CD14-positive monocyte (primary cell): ENCODE results near the gene COQ2. TPM values are rescaled to one million over a fixed set of nuclear protein-coding genes. Genes with fewer than 3 reads are reported as not detected.
A peak's percentile ranks its signal among the peaks of the same experiment; 100 is the strongest.

Experiments used
- DNase-seq, 3 donors: peaks; one replicate each; pipeline ENCODE4 v3.0.0-alpha.2; 2011 to 2022
- H2AFZ ChIP-seq: 2 replicates; pipeline ENCODE4 v1.6.0; 2012; ENCODE audit warnings: mild to moderate bottlenecking, low read depth, low read length, inconsistent platforms; ENCODE audit not compliant: insufficient read depth, poor library complexity, severe bottlenecking
- H3K27ac ChIP-seq, 2 donors: 1 replicate in 1 of 2; 2 replicates in 1 of 2; pipeline ENCODE4 v1.5.1; 2012 to 2013; ENCODE audit warnings: low read length in 2 of 2, control low read depth in 1 of 2, inconsistent platforms in 1 of 2, low read depth in 1 of 2, mild to moderate bottlenecking in 1 of 2
- H3K27me3 ChIP-seq, 2 donors: one replicate each; pipeline versions ENCODE4 v1.6.0 to v1.6.1; 2011 to 2013; ENCODE audit warnings: low read length in 2 of 2; ENCODE audit not compliant: control insufficient read depth in 2 of 2, insufficient read depth in 2 of 2
- H3K36me3 ChIP-seq, 2 donors: replicated peaks in 1 of 2; 1 replicate in 1 of 2; 2 replicates in 1 of 2; pipeline versions ENCODE4 v1.5.1 to v1.6.1; 2012 to 2013; ENCODE audit warnings: low read length in 2 of 2, control low read depth in 1 of 2, inconsistent platforms in 1 of 2, mild to moderate bottlenecking in 1 of 2; ENCODE audit not compliant: insufficient read depth in 2 of 2, control insufficient read depth in 1 of 2
- H3K4me1 ChIP-seq, 2 donors: 1 replicate in 1 of 2; 2 replicates in 1 of 2; pipeline versions ENCODE4 v1.5.1 to v1.6.1; 2012 to 2013; ENCODE audit warnings: low read length in 2 of 2, control low read depth in 1 of 2, inconsistent platforms in 1 of 2, mild to moderate bottlenecking in 1 of 2, moderate library complexity in 1 of 2; ENCODE audit not compliant: insufficient read depth in 2 of 2, control insufficient read depth in 1 of 2
- H3K4me2 ChIP-seq: replicated peaks from 2 replicates; pipeline ENCODE3; 2012; ENCODE audit warnings: low read length, moderate library complexity, mild to moderate bottlenecking; ENCODE audit not compliant: poor library complexity, severe bottlenecking; ENCODE audit errors: extremely low read depth
- H3K4me3 ChIP-seq, 3 experiments: fragments of 200-600 bp in 1 of 3; sonication (generic) in 1 of 3; replicated peaks in 1 of 3; 1 replicate in 2 of 3; 2 replicates in 1 of 3; pipeline ENCODE4 v1.5.1; 2011 to 2013; ENCODE audit warnings: low read length in 3 of 3, mild to moderate bottlenecking in 3 of 3, control low read depth in 2 of 3, low read depth in 2 of 3, inconsistent platforms in 1 of 3, moderate library complexity in 1 of 3
- H3K79me2 ChIP-seq: 2 replicates; pipeline ENCODE4 v1.6.0; 2012; ENCODE audit warnings: mild to moderate bottlenecking, control low read depth, inconsistent platforms, low read length, moderate library complexity; ENCODE audit not compliant: insufficient read depth
- H3K9ac ChIP-seq: 2 replicates; pipeline ENCODE4 v1.6.0; 2017; ENCODE audit warnings: low read length, mild to moderate bottlenecking; ENCODE audit not compliant: insufficient read depth, poor library complexity, severe bottlenecking
- H3K9me3 ChIP-seq, 2 donors: replicated peaks in 1 of 2; 1 replicate in 1 of 2; 2 replicates in 1 of 2; pipeline versions ENCODE4 v1.5.1 to v1.6.1; 2012 to 2013; ENCODE audit warnings: low read length in 2 of 2, control low read depth in 1 of 2; ENCODE audit not compliant: control insufficient read depth in 1 of 2, insufficient read depth in 1 of 2
- H4K20me1 ChIP-seq: 2 replicates; pipeline ENCODE4 v1.6.0; 2012; ENCODE audit warnings: mild to moderate bottlenecking, low read length, control low read depth, moderate library complexity; ENCODE audit not compliant: insufficient read depth
- H3K27ac Mint-ChIP-seq, 7 donors: one replicate each; pipeline ENCODE4 v1.8.0; 2020; ENCODE audit warnings: mild to moderate bottlenecking in 7 of 7, mixed read lengths in 7 of 7, moderate library complexity in 6 of 7, inconsistent platforms in 2 of 7
- H3K27me3 Mint-ChIP-seq, 3 donors: one replicate each; pipeline ENCODE4 v1.8.0; 2021 to 2022; ENCODE audit warnings: low read depth in 3 of 3, mild to moderate bottlenecking in 3 of 3, mixed read lengths in 3 of 3, moderate library complexity in 3 of 3, inconsistent platforms in 1 of 3
- H3K36me3 Mint-ChIP-seq, 2 donors: one replicate each; pipeline ENCODE4 v1.8.0; 2020; ENCODE audit warnings: mixed read lengths in 2 of 2, inconsistent platforms in 1 of 2, mild to moderate bottlenecking in 1 of 2
- H3K4me1 Mint-ChIP-seq: one replicate; pipeline ENCODE4 v1.8.0; 2020; ENCODE audit warnings: mild to moderate bottlenecking, mixed read lengths
- H3K4me3 Mint-ChIP-seq, 2 donors: one replicate each; pipeline ENCODE4 v1.8.0; 2020; ENCODE audit warnings: mild to moderate bottlenecking in 2 of 2, mixed read lengths in 2 of 2, moderate library complexity in 1 of 2
- H3K9me3 Mint-ChIP-seq, 7 donors: one replicate each; pipeline ENCODE4 v1.8.0; 2020 to 2022; ENCODE audit warnings: mixed read lengths in 7 of 7, mild to moderate bottlenecking in 6 of 7, moderate library complexity in 6 of 7, inconsistent platforms in 2 of 7
- CTCF ChIP-seq: fragments of 200-600 bp; IDR thresholded peaks from one replicate; pipeline ENCODE4 v1.8.0; 2022; ENCODE audit warnings: antibody characterized with exemption, mild to moderate bottlenecking
- WGBS: methylation state at CpG from one replicate; pipeline ENCODE4 v1.1.5; 2013; ENCODE audit warnings: missing lambda C conversion rate; ENCODE audit not compliant: insufficient coverage; 5-methylcytosine and 5-hydroxymethylcytosine counted together
- intact Hi-C, 2 donors: fragments of 100-400 bp; cut with micrococcal nuclease; formaldehyde crosslinking; loops; one replicate each; pipeline versions ENCODE4 v1.15.0 to v1.15.1; 2023
- polyA plus RNA-seq, 3 donors: library from polyadenylated mRNA; depleted of rRNA in 1 of 3; unstranded in 2 of 3; stranded (reverse) in 1 of 3; fragments of 300-500 nt in 2 of 3; fragments of >200 nt in 1 of 3; fragmentation: Illumina TruSeq in 2 of 3; gene quantifications; 1 replicate in 2 of 3; 2 replicates in 1 of 3; pipeline ENCODE4 v1.2.3, GENCODE V29; 2012 to 2021

COQ2 gene
- polyA plus RNA-seq, 3 donors, result 14.7 to 48.6 (median 40.7) TPM

GRCh38 chr4:83285055-83285407, 433 bp upstream of the COQ2 start:
- H3K4me1 ChIP-seq, result peaks cover 37 to 46% of the 10 kb centered on the region in 2 donors
- no peaks in the 10 kb centered on the region for H3K27me3 ChIP-seq
- Mint-ChIP-seq H3K4me3 (peak overlapping the region; percentile 83 to 96), H3K4me1 (peaks cover 57% of the 10 kb centered on the region), H3K36me3 (peaks cover 0 to 3% of the 10 kb centered on the region in 2 donors), H3K27ac (peak overlapping the region; percentile 99 to 100 (median 100)), H3K9me3 (peaks cover 0 to 5% (median under 1%) of the 10 kb centered on the region in 7 donors), H3K27me3 (no peaks in the 10 kb centered on the region)
- H3K4me3 ChIP-seq, result peak overlapping the region; percentile 55 to 89 (median 81)
- peak overlapping the region; percentile 82 for H3K4me2 ChIP-seq
- peaks cover 22% of the 10 kb centered on the region for H4K20me1 ChIP-seq
- H3K79me2 ChIP-seq, result peaks cover 41% of the 10 kb centered on the region
- H3K9me3 ChIP-seq, result no peaks in the 10 kb centered on the region
- peaks cover 0 to under 1% of the 10 kb centered on the region in 2 donors for H3K36me3 ChIP-seq
- TF ChIP-seq CTCF, result no peak
- intact Hi-C loops, result loop anchor here (2.0 to 10.0 kb wide), 5 partner anchors 30 to 420 kb away; partner anchors contain the start of genes HELQ (in 1 of the 2), HPSE (in 1 of the 2) and MRPS18C (in 1 of the 2)
- peak overlapping the region; percentile 95 to 98 for H3K27ac ChIP-seq
- H3K9ac ChIP-seq, result peak overlapping the region; percentile 94
- peak; percentile 90 to 96 (median 93) for DNase-seq
- H2AFZ ChIP-seq, result no peak overlapping the region
- WGBS, result 0% methylated on average over 7 of the region's 9 CpGs

GRCh38 chr4:83283181-83283580, 1.4 kb downstream of the COQ2 start:
- intact Hi-C loops, result loop anchor here (5.0 to 10.0 kb wide), 3 partner anchors 172 to 418 kb away; partner anchors contain the start of genes HELQ (in 1 of the 2) and MRPS18C (in 1 of the 2)
- H3K36me3 Mint-ChIP-seq, result peaks cover 12 to 13% of the 10 kb centered on the region in 2 donors
- DNase-seq, result peak in 1 of 3 donors; percentile 14
- 63% methylated on average over 7 of the region's 7 CpGs for WGBS
- H3K4me3 ChIP-seq, result peak overlapping the region in 2 of 3 experiments; percentile 81 to 89
- no peak for TF ChIP-seq CTCF
- H3K4me3 Mint-ChIP-seq, result peak overlapping the region; percentile 91 to 93
- peak overlapping the region; percentile 74 for H2AFZ ChIP-seq
- H3K36me3 ChIP-seq, result peaks cover 11 to 16% of the 10 kb centered on the region in 2 donors
- H3K4me1 Mint-ChIP-seq, result peaks cover 50% of the 10 kb centered on the region
- peak overlapping the region; percentile 82 for H3K4me2 ChIP-seq
- peaks cover 22% of the 10 kb centered on the region for H4K20me1 ChIP-seq
- H3K27me3 Mint-ChIP-seq, result no peaks in the 10 kb centered on the region
- peak overlapping the region in 6 of 7 donors; percentile 41 to 100 (median 92) for H3K27ac Mint-ChIP-seq
- peaks cover 37 to 46% of the 10 kb centered on the region in 2 donors for H3K4me1 ChIP-seq
- no peaks in the 10 kb centered on the region for H3K9me3 Mint-ChIP-seq
- H3K9me3 ChIP-seq, result no peaks in the 10 kb centered on the region
- H3K79me2 ChIP-seq, result peaks cover 60% of the 10 kb centered on the region
- no peak overlapping the region for H3K27ac ChIP-seq
- H3K27me3 ChIP-seq, result no peaks in the 10 kb centered on the region
- peak overlapping the region; percentile 94 for H3K9ac ChIP-seq
